22Rv1 (cell line): ENCODE data around the gene RBMS3.

Source experiments
- ZFX ChIP-seq: fragments of 450-650 bp; IDR thresholded peaks from 2 replicates; pipeline ENCODE4 v1.6.1; 2017; ENCODE audit warnings: antibody characterized with exemption, borderline replicate concordance
- TF ChIP-seq, protein P1 (sequence below): fragments of 450-650 bp; IDR thresholded peaks from 2 replicates; pipeline ENCODE4 v1.5.1; 2017; ENCODE audit warnings: mild to moderate bottlenecking

DNA sequence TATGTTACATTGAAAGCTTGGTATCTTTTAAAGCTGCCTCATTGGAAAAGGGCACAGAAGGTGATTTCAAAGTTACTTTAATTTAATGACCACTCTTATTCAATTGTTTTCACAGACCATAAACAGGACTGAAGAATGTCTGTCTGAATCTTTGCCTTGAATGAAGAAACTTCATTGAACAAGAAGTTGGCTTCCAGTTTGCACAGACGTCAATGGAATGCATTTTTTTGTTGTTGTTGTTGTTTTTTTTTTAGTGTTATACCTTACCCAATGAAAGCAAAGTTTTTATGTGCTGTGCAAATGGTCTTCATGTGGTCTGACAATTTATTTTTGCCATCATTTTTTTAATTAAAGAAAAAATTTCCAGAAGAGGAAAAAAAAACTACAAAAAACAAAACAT lies 722.9 kb downstream of the RBMS3 start:
- TF ChIP-seq, protein P1, sequence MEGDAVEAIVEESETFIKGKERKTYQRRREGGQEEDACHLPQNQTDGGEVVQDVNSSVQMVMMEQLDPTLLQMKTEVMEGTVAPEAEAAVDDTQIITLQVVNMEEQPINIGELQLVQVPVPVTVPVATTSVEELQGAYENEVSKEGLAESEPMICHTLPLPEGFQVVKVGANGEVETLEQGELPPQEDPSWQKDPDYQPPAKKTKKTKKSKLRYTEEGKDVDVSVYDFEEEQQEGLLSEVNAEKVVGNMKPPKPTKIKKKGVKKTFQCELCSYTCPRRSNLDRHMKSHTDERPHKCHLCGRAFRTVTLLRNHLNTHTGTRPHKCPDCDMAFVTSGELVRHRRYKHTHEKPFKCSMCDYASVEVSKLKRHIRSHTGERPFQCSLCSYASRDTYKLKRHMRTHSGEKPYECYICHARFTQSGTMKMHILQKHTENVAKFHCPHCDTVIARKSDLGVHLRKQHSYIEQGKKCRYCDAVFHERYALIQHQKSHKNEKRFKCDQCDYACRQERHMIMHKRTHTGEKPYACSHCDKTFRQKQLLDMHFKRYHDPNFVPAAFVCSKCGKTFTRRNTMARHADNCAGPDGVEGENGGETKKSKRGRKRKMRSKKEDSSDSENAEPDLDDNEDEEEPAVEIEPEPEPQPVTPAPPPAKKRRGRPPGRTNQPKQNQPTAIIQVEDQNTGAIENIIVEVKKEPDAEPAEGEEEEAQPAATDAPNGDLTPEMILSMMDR = no peak
- TF ChIP-seq ZFX = no peak
